HepG2 (cell line): ENCODE data around the gene COX14. TPM values are rescaled to one million over a fixed set of nuclear protein-coding genes. Genes with fewer than 3 reads are reported as not detected.

Source experiments
- ATAC-seq: fragments of 200-7000 bp; cut with Tn5 transposase; 3 replicates; pipeline ENCODE4 v1.9.1; 2020; ENCODE audit warnings: mild to moderate bottlenecking, moderate library complexity
- BruUV-seq: library from RNA; stranded (reverse); fragments of 400-500 nt; replicated peaks from 2 replicates; lab custom pipeline; 2021; lab: Mats Ljungman, UMichigan
- CTCF ChIA-PET: fragments of 300-600 bp; formaldehyde crosslinking; extraction: SDS; loops from one replicate; lab custom pipeline; 2021; ENCODE audit warnings: low total read pairs, inconsistent platforms, low intra/inter-chr PET ratio; lab: Yijun Ruan, JAX
- POLR2A ChIA-PET: fragments of 350-600 bp; sonication (Branson Sonifier 250); formaldehyde crosslinking; loops from one replicate; lab custom pipeline; 2020; ENCODE audit warnings: antibody characterized with exemption, inconsistent platforms; lab: Yijun Ruan, JAX
- DNase-seq: peaks from one replicate; pipeline ENCODE4 v3.0.0-alpha.2; 2015; ENCODE audit warnings: low spot score
- FAIRE-seq: peaks from 3 replicates; lab custom pipeline; 2011; peaks lifted over from hg19 to GRCh38; lab: Jason Lieb, UNC
- H2AFZ ChIP-seq: one replicate; pipeline ENCODE4 v1.6.1; 2011; ENCODE audit warnings: low read length, inconsistent platforms
- H3K27ac ChIP-seq: fragments of 300-600 bp; 3 replicates; pipeline ENCODE4 v1.8.0; 2011; ENCODE audit warnings: mixed run types, mild to moderate bottlenecking, mixed read lengths, low read length, inconsistent platforms; ENCODE audit not compliant: insufficient read depth; ENCODE audit errors: extremely low read length
- H3K27me3 ChIP-seq, 2 experiments: fragments of 200-600 bp in 1 of 2; 2 replicates in 1 of 2; 3 replicates in 1 of 2; pipeline versions ENCODE4 v1.6.0 to v1.8.0; 2011; ENCODE audit warnings: low read length in 2 of 2, mild to moderate bottlenecking in 2 of 2, moderate library complexity in 2 of 2, inconsistent platforms in 1 of 2; ENCODE audit not compliant: insufficient read depth in 2 of 2, control insufficient read depth in 1 of 2
- H3K36me3 ChIP-seq, 2 experiments: fragments of 200-600 bp in 1 of 2; replicated peaks in 1 of 2; 2 replicates in 1 of 2; 3 replicates in 1 of 2; pipeline versions ENCODE4 v1.5.1 to v1.8.0; 2011; ENCODE audit warnings: low read length in 2 of 2, inconsistent platforms in 1 of 2; ENCODE audit not compliant: insufficient read depth in 2 of 2, control insufficient read depth in 1 of 2
- H3K4me1 ChIP-seq: 2 replicates; pipeline ENCODE4 v1.5.1; 2012; ENCODE audit warnings: low read length, inconsistent platforms; ENCODE audit not compliant: insufficient read depth
- H3K4me2 ChIP-seq: 2 replicates; pipeline ENCODE4 v1.6.0; 2011; ENCODE audit warnings: low read depth, low read length, inconsistent platforms
- H3K4me3 ChIP-seq, 3 experiments: fragments of 200-600 bp in 1 of 3; sonication (generic), shearing (Covaris generic) in 1 of 3; replicated peaks in 1 of 3; 2 replicates each; pipeline ENCODE4 v1.5.1; 2011 to 2016; ENCODE audit warnings: low read length in 3 of 3, inconsistent platforms in 2 of 3, low read depth in 2 of 3, mild to moderate bottlenecking in 2 of 3, control low read depth in 1 of 3, mixed read lengths in 1 of 3; ENCODE audit not compliant: insufficient read depth in 1 of 3
- H3K79me2 ChIP-seq: one replicate; pipeline ENCODE4 v1.6.1; 2011; ENCODE audit warnings: low read length, inconsistent platforms; ENCODE audit not compliant: insufficient read depth
- H3K9ac ChIP-seq: 2 replicates; pipeline ENCODE4 v1.6.0; 2011; ENCODE audit warnings: mild to moderate bottlenecking, low read depth, low read length, inconsistent platforms; ENCODE audit not compliant: insufficient read depth
- H3K9me3 ChIP-seq: 2 replicates; pipeline ENCODE4 v1.5.1; 2012; ENCODE audit warnings: mild to moderate bottlenecking, low read length
- H4K20me1 ChIP-seq: 2 replicates; pipeline ENCODE4 v1.6.0; 2011; ENCODE audit warnings: inconsistent platforms, mild to moderate bottlenecking, low read length, moderate library complexity; ENCODE audit not compliant: insufficient read depth
- ATF5 ChIP-seq: sonication (generic); formaldehyde crosslinking; IDR thresholded peaks from 2 replicates; pipeline ENCODE4 v1.4.0; 2020; ENCODE audit warnings: mild to moderate bottlenecking, low read depth, missing genetic modification reagents
- GATA4 ChIP-seq: sonication (generic); IDR thresholded peaks from 2 replicates; pipeline ENCODE4 v1.6.1; 2016; ENCODE audit warnings: antibody characterized with exemption, low read depth, borderline replicate concordance
- HMGXB4 ChIP-seq, 2 experiments: sonication (generic) in 1 of 2; formaldehyde crosslinking in 1 of 2; IDR thresholded peaks; 2 replicates each; pipeline versions ENCODE4 v1.4.0 to v1.6.1; 2018 to 2020; ENCODE audit warnings: missing genetic modification reagents in 2 of 2, borderline replicate concordance in 1 of 2, low read depth in 1 of 2, mild to moderate bottlenecking in 1 of 2, missing biosample characterization in 1 of 2
- KDM1A ChIP-seq: IDR thresholded peaks from 2 replicates; pipeline ENCODE4 v1.6.1; 2016; ENCODE audit warnings: missing compliant biosample characterization
- MIER2 ChIP-seq: IDR thresholded peaks from 2 replicates; pipeline ENCODE4 v1.6.1; 2016; ENCODE audit warnings: missing biosample characterization, missing genetic modification reagents
- MTA3 ChIP-seq: sonication (generic); formaldehyde crosslinking; IDR thresholded peaks from 2 replicates; pipeline ENCODE4 v1.4.0; 2020; ENCODE audit warnings: missing genetic modification reagents
- NFE2 ChIP-seq: sonication (generic); formaldehyde crosslinking; IDR thresholded peaks from 2 replicates; pipeline ENCODE4 v1.4.0; 2020; ENCODE audit warnings: missing genetic modification reagents
- PRMT3 ChIP-seq: sonication (generic); formaldehyde crosslinking; IDR thresholded peaks from 2 replicates; pipeline ENCODE4 v1.8.1; 2022; ENCODE audit warnings: low read depth, mild to moderate bottlenecking, moderate library complexity, missing genetic modification reagents, borderline replicate concordance
- SNAPC5 ChIP-seq: sonication (generic); formaldehyde crosslinking; IDR thresholded peaks from 2 replicates; pipeline ENCODE4 v1.8.1; 2023; ENCODE audit warnings: mild to moderate bottlenecking, missing genetic modification reagents, borderline replicate concordance
- ZBTB7B ChIP-seq: sonication (generic); formaldehyde crosslinking; IDR thresholded peaks from 2 replicates; pipeline ENCODE4 v1.4.0; 2020; ENCODE audit warnings: missing genetic modification reagents
- ZKSCAN8 ChIP-seq: IDR thresholded peaks from 2 replicates; pipeline ENCODE4 v1.6.1; 2016; ENCODE audit warnings: borderline replicate concordance, missing genetic modification reagents, missing compliant biosample characterization
- ZNF24 ChIP-seq: fragments of 450-650 bp; IDR thresholded peaks from 2 replicates; pipeline ENCODE4 v1.6.1; 2017; ENCODE audit warnings: antibody characterized with exemption, mild to moderate bottlenecking
- ZNF333 ChIP-seq: sonication (generic); formaldehyde crosslinking; IDR thresholded peaks from 2 replicates; pipeline ENCODE4 v1.4.0; 2020; ENCODE audit warnings: mild to moderate bottlenecking, missing genetic modification reagents, borderline replicate concordance
- ZNF34 ChIP-seq: sonication (generic); formaldehyde crosslinking; IDR thresholded peaks from 2 replicates; pipeline ENCODE4 v1.4.0; 2020; ENCODE audit warnings: mild to moderate bottlenecking, missing genetic modification reagents, borderline replicate concordance
- ZNF883 ChIP-seq: sonication (generic); formaldehyde crosslinking; IDR thresholded peaks from 2 replicates; pipeline ENCODE4 v1.5.1; 2020; ENCODE audit warnings: mild to moderate bottlenecking, missing genetic modification reagents; ENCODE audit errors: not compliant biosample characterization
- WGBS: methylation state at CpG from one replicate; pipeline ENCODE4 v1.1.6; 2017; ENCODE audit warnings: low lambda C conversion rate; 5-methylcytosine and 5-hydroxymethylcytosine counted together
- in situ Hi-C: cut with HindIII; loops from 2 replicates; pipeline ENCODE4 v1.10.0; 2017; ENCODE audit warnings: low pct_unique_long_range_greater_than_20kb; ENCODE audit not compliant: extremely low pct_ligation_motif_present
- intact Hi-C: fragments of 100-400 bp; cut with micrococcal nuclease; formaldehyde crosslinking; loops from one replicate; pipeline ENCODE4 v1.10.0; 2022; ENCODE audit not compliant: unreplicated experiment
- polyA plus RNA-seq, 8 experiments: library from polyadenylated mRNA; depleted of rRNA in 3 of 8; stranded (reverse) in 7 of 8; unstranded in 1 of 8; fragments of >200 nt; fragmentation: Illumina TruSeq in 4 of 8; extraction: Trizol in 4 of 8; gene quantifications; 2 replicates each; pipeline versions ENCODE4 v1.2.1 to v1.2.3, GENCODE V29; 2011 to 2016; ENCODE audit warnings: low read depth in 4 of 8, missing spikeins in 1 of 8, mixed read lengths in 1 of 8; ENCODE audit not compliant: insufficient read depth in 1 of 8
- total RNA-seq, 5 experiments: library from RNA; depleted of rRNA; stranded (reverse); fragments of >200 nt; fragmentation: Illumina TruSeq; extraction: Trizol; gene quantifications; 2 replicates each; pipeline ENCODE4 v1.2.3, GENCODE V29; 2016; ENCODE audit warnings: low read depth in 1 of 5
- TF ChIP-seq, protein P1 (sequence below): sonication (generic); formaldehyde crosslinking; IDR thresholded peaks from 2 replicates; pipeline ENCODE4 v1.8.0; 2022; ENCODE audit warnings: low read depth, missing genetic modification reagents
- TF ChIP-seq, protein P2 (sequence below): sonication (generic); formaldehyde crosslinking; IDR thresholded peaks from 2 replicates; pipeline ENCODE4 v1.8.0; 2022; ENCODE audit warnings: missing genetic modification reagents, mild to moderate bottlenecking, borderline replicate concordance

Gene COX14
- total and polyA plus RNA-seq, 2 of the 13 experiments (the other 11 are each of a cell fraction or from before 2014, with no cell fraction given): 53.0 to 71.6 TPM

DNA sequence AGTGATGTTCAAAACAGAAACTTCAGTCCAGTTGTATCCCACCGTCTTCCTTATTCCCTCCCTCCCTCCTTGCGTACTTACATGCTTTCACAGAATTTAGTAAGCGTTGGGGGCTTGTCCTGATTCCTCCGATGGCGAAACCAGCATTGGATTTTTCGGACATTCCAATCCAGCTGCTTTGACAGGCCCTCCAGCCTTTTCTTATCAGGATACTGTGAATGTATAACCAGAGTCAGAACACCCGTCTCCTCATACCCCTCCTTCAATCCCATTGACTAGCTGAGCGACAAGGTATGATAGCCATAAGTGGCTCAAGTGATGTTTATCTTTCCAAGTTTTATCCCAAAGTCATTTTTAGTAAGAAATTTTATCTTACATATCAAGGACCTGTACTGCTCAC, 31.0 kb downstream of the COX14 start:
- Histone ChIP-seq H3K9ac (no peak overlapping the region), H3K4me2 (no peak overlapping the region), H3K27ac (no peak overlapping the region), H3K79me2 (no peaks in the 10 kb centered on the region), H3K27me3 (no peaks in the 10 kb centered on the region), H3K9me3 (no peaks in the 10 kb centered on the region), H4K20me1 (no peaks in the 10 kb centered on the region), H2AFZ (no peak overlapping the region), H3K4me1 (no peaks in the 10 kb centered on the region), H3K4me3 (no peak overlapping the region), H3K36me3 (peaks cover 4 to 47% of the 10 kb centered on the region in 2 experiments; a peak in 4 of 5 replicates)
- 96% methylated on average over 8 of the region's 8 CpGs for WGBS
- FAIRE-seq (no peak), ATAC-seq (no peak), DNase-seq (no peak)
- intact Hi-C loops: no loop called here
- TF ChIP-seq MTA3 (CRISPR knock-in tag) (no peak), ZBTB7B (CRISPR knock-in tag) (no peak), GATA4 (no peak), ZNF333 (CRISPR knock-in tag) (no peak), KDM1A (CRISPR knock-in tag) (no peak), ZKSCAN8 (no peak), ZNF883 (CRISPR knock-in tag) (no peak), SNAPC5 (CRISPR knock-in tag) (no peak), PRMT3 (CRISPR knock-in tag) (no peak), ZNF34 (no peak), MIER2 (no peak), HMGXB4 (CRISPR knock-in tag; IDR thresholded peaks at IDR 0.05; ENCODE audit: borderline replicate concordance in 1 of 2, low read depth in 1 of 2) (no peak), ATF5 (CRISPR knock-in tag) (no peak), ZNF24 (no peak), NFE2 (CRISPR knock-in tag) (no peak)
- TF ChIP-seq, protein P1, sequence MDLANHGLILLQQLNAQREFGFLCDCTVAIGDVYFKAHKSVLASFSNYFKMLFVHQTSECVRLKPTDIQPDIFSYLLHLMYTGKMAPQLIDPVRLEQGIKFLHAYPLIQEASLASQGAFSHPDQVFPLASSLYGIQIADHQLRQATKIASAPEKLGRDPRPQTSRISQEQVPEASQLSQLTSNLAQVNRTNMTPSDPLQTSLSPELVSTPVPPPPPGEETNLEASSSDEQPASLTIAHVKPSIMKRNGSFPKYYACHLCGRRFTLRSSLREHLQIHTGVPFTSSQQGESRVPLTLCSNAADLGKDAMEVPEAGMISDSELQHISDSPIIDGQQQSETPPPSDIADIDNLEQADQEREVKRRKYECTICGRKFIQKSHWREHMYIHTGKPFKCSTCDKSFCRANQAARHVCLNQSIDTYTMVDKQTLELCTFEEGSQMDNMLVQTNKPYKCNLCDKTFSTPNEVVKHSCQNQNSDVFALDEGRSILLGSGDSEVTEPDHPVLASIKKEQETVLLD: no peak
- TF ChIP-seq, protein P2, sequence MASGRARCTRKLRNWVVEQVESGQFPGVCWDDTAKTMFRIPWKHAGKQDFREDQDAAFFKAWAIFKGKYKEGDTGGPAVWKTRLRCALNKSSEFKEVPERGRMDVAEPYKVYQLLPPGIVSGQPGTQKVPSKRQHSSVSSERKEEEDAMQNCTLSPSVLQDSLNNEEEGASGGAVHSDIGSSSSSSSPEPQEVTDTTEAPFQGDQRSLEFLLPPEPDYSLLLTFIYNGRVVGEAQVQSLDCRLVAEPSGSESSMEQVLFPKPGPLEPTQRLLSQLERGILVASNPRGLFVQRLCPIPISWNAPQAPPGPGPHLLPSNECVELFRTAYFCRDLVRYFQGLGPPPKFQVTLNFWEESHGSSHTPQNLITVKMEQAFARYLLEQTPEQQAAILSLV: no peak
- CTCF ChIA-PET: no interaction called here
- BruUV-seq: no TSS peak
- POLR2A ChIA-PET: no interaction called here
- in situ Hi-C loops: no loop called here
